Prostate gland (tissue), 2 donors: Measurements from ENCODE around the gene BCOR. TPM values are rescaled to one million over a fixed set of nuclear protein-coding genes. Genes with fewer than 3 reads are reported as not detected.

Source experiments
- DNase-seq: peaks from one replicate; pipeline ENCODE4 v3.0.0-alpha.2; 2019; ENCODE audit warnings: low spot score
- H3K27ac ChIP-seq, 2 donors: fragments of 200-600 bp; sonication (generic); 2 replicates each; pipeline ENCODE4 v1.5.1; 2017 to 2019
- H3K27me3 ChIP-seq: fragments of 200-600 bp; sonication (generic); replicated peaks from 2 replicates; pipeline ENCODE4 v1.5.1; 2019; ENCODE audit not compliant: insufficient read depth
- H3K36me3 ChIP-seq, 2 donors: fragments of 200-600 bp; sonication (generic); 1 replicate in 1 of 2; 2 replicates in 1 of 2; pipeline versions ENCODE4 v1.5.1 to v1.8.1; 2017 to 2019
- H3K4me1 ChIP-seq: fragments of 200-600 bp; sonication (generic); replicated peaks from 2 replicates; pipeline ENCODE4 v1.5.1; 2019
- H3K4me3 ChIP-seq, 2 donors: fragments of 200-600 bp; sonication (generic); 2 replicates each; pipeline ENCODE4 v1.5.1; 2017 to 2019
- H3K9me3 ChIP-seq: fragments of 200-600 bp; sonication (generic); 2 replicates; pipeline ENCODE4 v1.5.1; 2017
- CTCF ChIP-seq, 4 experiments: fragments of 200-600 bp in 2 of 4; fragments of 450-650 bp in 2 of 4; sonication (generic) in 2 of 4; IDR thresholded peaks; 1 replicate in 3 of 4; 2 replicates in 1 of 4; pipeline ENCODE4 v1.5.1; 2016 to 2019; ENCODE audit warnings: antibody characterized with exemption in 4 of 4, mild to moderate bottlenecking in 2 of 4, moderate library complexity in 2 of 4
- POLR2A ChIP-seq: fragments of 450-650 bp; IDR thresholded peaks from one replicate; pipeline ENCODE4 v1.6.1; 2016; ENCODE audit warnings: antibody characterized with exemption, mild to moderate bottlenecking
- POLR2AphosphoS5 ChIP-seq: sonication (generic); formaldehyde crosslinking; IDR thresholded peaks from one replicate; pipeline ENCODE4 v1.6.1; 2017; ENCODE audit warnings: antibody characterized with exemption
- WGBS: methylation state at CpG from one replicate; pipeline ENCODE4 v1.1.5; 2018; 5-methylcytosine and 5-hydroxymethylcytosine counted together
- intact Hi-C: fragments of 100-400 bp; cut with DNase I; formaldehyde crosslinking; loops from one replicate; pipeline ENCODE4 v1.14.2; 2022
- total RNA-seq, 2 donors: library from RNA; depleted of rRNA; stranded (reverse); fragments of >200 nt; gene quantifications; one replicate each; pipeline ENCODE4 v1.1.0, GENCODE V29; 2016

Gene BCOR
- total RNA-seq, 2 donors from 2014 or later, result 56.2 to 70.8 TPM

GRCh38 chrX:40064055-40064597 is 33.6 kb downstream of the BCOR start:
- H3K4me1 ChIP-seq, result no peaks in the 10 kb centered on the region
- no peak overlapping the region for H3K4me3 ChIP-seq
- no peaks in the 10 kb centered on the region for H3K9me3 ChIP-seq
- H3K36me3 ChIP-seq, result no peaks in the 10 kb centered on the region
- H3K27me3 ChIP-seq, result no peaks in the 10 kb centered on the region
- WGBS, result 74% methylated on average over 25 of the region's 25 CpGs
- TF ChIP-seq CTCF (IDR thresholded peaks at IDR 0.05) (no peak), POLR2A (no peak), POLR2AphosphoS5 (no peak)
- H3K27ac ChIP-seq, result no peak overlapping the region
- DNase-seq, result no peak
- intact Hi-C loops, result no loop called here

- DNase-seq, result no peak
- intact Hi-C loops, result no loop called here
- no peak for TF ChIP-seq POLR2AphosphoS5
- no peak for TF ChIP-seq POLR2A
- TF ChIP-seq CTCF (IDR thresholded peaks at IDR 0.05), result no peak
- no peaks in the 10 kb centered on the region for H3K4me1 ChIP-seq
- no peaks in the 10 kb centered on the region for H3K36me3 ChIP-seq
- no peak overlapping the region for H3K4me3 ChIP-seq
- no peaks in the 10 kb centered on the region for H3K9me3 ChIP-seq
- no peaks in the 10 kb centered on the region for H3K27me3 ChIP-seq
- H3K27ac ChIP-seq, result no peak overlapping the region
- 70% methylated on average over 7 of the region's 7 CpGs for WGBS
Measured at GRCh38 chrX:40063555-40063954, 34.2 kb downstream of the BCOR start.

GRCh38 chrX:40062525-40063155 is 35.1 kb downstream of the BCOR start:
- WGBS, result 39% methylated on average over 23 of the region's 24 CpGs
- H3K27me3 ChIP-seq, result no peaks in the 10 kb centered on the region
- no peak overlapping the region for H3K27ac ChIP-seq
- TF ChIP-seq POLR2A (no peak), POLR2AphosphoS5 (no peak), CTCF (IDR thresholded peaks at IDR 0.05) (no peak)
- no peak overlapping the region for H3K4me3 ChIP-seq
- H3K36me3 ChIP-seq, result no peaks in the 10 kb centered on the region
- intact Hi-C loops, result no loop called here
- DNase-seq, result no peak
- no peaks in the 10 kb centered on the region for H3K9me3 ChIP-seq
- no peaks in the 10 kb centered on the region for H3K4me1 ChIP-seq

GRCh38 chrX:40061871-40062524 is 35.8 kb downstream of the BCOR start:
- Histone ChIP-seq H3K27me3 (no peaks in the 10 kb centered on the region), H3K27ac (peak overlapping the region in 1 of 2 donors; percentile 35), H3K4me1 (no peaks in the 10 kb centered on the region), H3K9me3 (no peaks in the 10 kb centered on the region), H3K36me3 (no peaks in the 10 kb centered on the region), H3K4me3 (no peak overlapping the region)
- DNase-seq, result no peak
- 59% methylated on average over 15 of the region's 30 CpGs for WGBS
- intact Hi-C loops, result no loop called here
- TF ChIP-seq CTCF (IDR thresholded peaks at IDR 0.05), result no peak
- no peak for TF ChIP-seq POLR2AphosphoS5
- TF ChIP-seq POLR2A, result no peak

- TF ChIP-seq POLR2AphosphoS5 (no peak), POLR2A (no peak), CTCF (IDR thresholded peaks at IDR 0.05) (no peak)
- H3K4me3 ChIP-seq, result no peak overlapping the region
- no peaks in the 10 kb centered on the region for H3K9me3 ChIP-seq
- peak overlapping the region in 1 of 2 donors; percentile 35 for H3K27ac ChIP-seq
- H3K4me1 ChIP-seq, result no peaks in the 10 kb centered on the region
- DNase-seq, result no peak
- no peaks in the 10 kb centered on the region for H3K36me3 ChIP-seq
- 83% methylated on average over 7 of the region's 10 CpGs for WGBS
- H3K27me3 ChIP-seq, result no peaks in the 10 kb centered on the region
- intact Hi-C loops, result no loop called here
Measured at GRCh38 chrX:40061005-40061404, 36.8 kb downstream of the BCOR start.
